ENCODE results near the gene TMPO.
"Not testable (repeated sequence)": the region's sequence is repeated elsewhere in the genome, so short reads cannot be mapped to it uniquely, and the experiment has no call there.

The TMPO gene

DNA sequence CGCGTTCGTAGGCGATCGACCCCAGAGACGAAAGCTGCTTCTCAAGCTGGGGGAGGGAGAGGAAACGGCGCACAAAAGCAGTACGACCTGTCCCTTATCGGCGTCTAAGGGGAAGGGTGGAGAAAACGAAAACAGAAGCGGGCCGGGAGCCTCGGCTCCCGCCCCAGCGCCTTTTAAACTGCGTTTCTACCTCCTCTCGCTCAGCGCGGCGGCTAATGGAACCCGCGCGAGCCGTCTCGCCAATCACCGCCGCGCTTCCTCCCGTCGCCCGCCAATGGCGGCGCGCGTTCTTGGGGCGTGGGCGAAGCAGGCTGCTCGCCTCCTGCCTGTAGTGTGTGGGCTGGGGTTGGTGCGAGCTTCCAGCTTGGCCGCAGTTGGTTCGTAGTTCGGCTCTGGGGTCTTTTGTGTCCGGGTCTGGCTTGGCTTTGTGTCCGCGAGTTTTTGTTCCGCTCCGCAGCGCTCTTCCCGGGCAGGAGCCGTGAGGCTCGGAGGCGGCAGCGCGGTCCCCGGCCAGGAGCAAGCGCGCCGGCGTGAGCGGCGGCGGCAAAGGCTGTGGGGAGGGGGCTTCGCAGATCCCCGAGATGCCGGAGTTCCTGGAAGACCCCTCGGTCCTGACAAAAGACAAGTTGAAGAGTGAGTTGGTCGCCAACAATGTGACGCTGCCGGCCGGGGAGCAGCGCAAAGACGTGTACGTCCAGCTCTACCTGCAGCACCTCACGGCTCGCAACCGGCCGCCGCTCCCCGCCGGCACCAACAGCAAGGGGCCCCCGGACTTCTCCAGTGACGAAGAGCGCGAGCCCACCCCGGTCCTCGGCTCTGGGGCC, at the start of gene TMPO:
Gene TMPO, plus strand, starts transcription at position 304 of the 824 bp plus-strand sequence. Its CDS starts 278 bp downstream, at position 582.
- intact Hi-C loops (cut with DNase I) = loop anchor here (1.0 to 10.0 kb wide), 4 partner anchors 11 to 129 kb away; partner anchors contain the start of genes APAF1 and IKBIP
- DNase-seq = peak; percentile 80 to 98 (median 88)

DNA sequence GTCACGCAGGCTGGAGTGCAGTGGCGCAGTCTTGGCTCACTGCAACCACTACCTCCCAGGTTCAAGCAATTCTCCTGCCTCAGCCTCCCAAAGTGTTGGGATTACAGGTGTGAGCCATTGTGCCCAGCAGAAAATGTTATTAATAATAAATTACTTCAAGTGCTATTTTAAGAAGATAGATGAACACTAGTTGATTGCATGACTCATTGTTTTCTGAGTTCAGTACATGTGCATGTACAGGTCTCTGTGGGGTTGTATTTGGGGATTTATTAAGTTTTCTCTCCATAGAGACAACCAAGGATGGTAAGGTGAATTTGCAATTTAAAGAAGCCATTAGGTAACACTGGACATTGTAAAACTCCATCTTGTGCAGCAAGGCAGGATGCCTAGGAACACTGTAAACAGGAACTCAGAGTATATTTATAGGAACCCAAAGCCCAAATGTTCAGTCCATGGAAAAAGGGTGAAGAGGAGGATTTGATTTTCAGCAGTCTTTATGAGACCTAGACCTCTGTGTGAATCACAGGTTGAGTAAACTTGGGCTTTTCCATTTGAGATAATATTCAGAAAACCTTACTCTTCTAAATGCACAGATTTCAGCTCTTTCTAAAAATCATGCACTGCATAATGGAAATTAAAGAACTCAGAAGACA, 49.3 kb upstream of the TMPO start:
- intact Hi-C loops (cut with DNase I) = no loop called here
- DNase-seq = no peak

DNA sequence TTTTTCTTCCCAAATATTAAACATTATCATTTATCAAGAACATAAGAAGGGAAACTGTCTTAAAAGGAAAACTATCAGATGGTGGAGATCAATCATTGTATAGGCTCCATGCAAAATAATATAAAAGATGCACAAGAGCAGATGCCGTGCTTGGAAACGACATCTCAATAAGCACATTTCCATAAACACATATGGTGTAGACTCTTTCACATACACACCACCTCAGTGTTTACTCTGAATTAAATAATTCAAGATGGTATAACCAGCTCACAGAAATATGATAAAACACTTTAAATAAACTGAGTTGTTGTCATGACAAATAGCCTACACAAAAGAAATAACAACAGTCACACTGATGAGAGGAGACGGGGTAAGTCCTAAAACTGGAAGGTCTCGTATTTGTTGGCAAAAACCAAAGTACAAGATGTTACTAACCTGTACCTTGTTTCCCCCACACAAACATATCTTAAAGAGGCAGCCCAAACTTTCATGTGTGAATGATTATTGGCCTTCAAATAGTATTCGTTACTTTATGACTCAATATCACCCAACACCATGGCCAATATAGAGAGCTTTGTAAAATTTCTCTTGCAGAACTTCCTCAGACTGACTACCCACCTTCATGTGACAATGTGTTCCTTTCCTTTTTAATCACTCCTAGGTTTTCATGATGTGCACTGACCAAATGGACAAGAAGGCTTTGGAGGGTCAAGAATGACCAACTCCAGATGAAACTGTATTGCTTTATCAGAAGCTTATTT, 48.6 kb upstream of the TMPO start:
- no peak for DNase-seq
- intact Hi-C loops (cut with DNase I) = no loop called here

DNA sequence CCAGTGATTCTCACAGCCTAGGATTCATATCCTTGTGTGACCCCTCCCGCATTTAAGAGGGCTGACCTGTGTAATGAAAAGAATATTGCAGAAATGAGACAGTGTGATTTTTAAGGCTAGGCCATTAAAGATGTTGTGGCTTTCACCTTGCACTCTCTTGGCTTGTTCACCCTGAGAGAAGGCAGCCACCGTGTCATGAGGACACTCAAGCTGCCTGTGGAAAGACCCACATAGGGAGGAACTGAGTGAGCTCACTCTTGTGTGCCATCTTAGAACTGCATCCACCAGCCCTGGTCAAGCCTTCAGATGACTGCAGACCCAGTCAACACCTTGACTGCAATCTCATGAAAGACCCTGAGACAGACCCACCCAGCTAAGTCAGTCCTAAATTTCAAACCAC, 46.3 kb upstream of the TMPO start:
- intact Hi-C loops (cut with DNase I) = no loop called here
- DNase-seq = no peak

- intact Hi-C loops (cut with DNase I) = no loop called here
- no peak for DNase-seq
Observed at GRCh38 chr12:98470469-98471082, 44.8 kb upstream of the TMPO start.

- DNase-seq = no peak
- intact Hi-C loops (cut with DNase I) = no loop called here
Observed at GRCh38 chr12:98471085-98471484, 44.3 kb upstream of the TMPO start.

DNA sequence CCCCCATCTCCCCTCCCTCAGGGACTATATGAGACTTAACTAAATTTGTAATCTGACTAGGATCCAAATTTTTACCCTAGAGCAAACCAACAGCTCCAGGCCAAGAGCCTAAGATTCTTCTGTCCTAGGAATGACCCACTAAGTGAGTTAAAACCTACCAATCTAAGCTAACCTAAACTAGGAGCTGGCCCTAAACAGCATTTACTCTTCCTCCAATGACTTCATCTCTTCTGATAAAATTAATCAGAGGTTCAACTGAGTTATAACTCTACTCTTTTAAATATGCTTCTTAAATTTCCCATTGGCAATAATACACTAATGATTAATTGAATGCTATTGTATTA, 39.9 kb upstream of the TMPO start:
- DNase-seq = no peak
- intact Hi-C loops (cut with DNase I) = no loop called here

GRCh38 chr12:98478606-98479005, 36.8 kb upstream of the TMPO start:
- intact Hi-C loops (cut with DNase I) = no loop called here
- DNase-seq = no peak

GRCh38 chr12:98483621-98484503, 31.5 kb upstream of the TMPO start:
- no peak for DNase-seq
- intact Hi-C loops (cut with DNase I) = no loop called here

DNA sequence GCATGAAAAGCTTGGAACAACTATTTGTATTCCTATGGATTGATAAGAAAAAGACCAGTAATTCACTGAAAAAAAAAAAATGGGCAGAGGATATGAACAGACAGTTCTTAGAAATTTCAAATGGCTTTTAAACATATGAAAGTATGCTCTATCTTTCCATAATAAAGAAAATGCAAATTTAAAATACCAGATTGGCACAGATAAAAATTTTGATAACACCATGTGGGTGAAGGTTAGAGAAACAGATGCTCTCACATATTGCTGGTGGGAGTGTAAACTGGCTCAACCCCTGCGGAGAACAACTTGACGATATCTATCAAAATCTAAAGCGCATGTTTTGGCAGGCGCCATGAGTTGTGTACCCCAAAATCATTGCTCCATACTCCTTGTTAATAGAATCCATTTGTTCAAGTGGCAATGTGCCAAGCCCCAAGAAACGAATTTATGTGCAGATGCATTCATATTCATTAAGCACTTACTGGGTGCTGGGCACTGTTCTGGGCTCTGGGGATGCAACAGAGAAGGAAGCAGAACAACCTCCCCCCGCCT, 29.5 kb upstream of the TMPO start:
- intact Hi-C loops (cut with DNase I) = no loop called here
- no peak for DNase-seq

GRCh38 chr12:98488416-98488815, 27.0 kb upstream of the TMPO start:
- intact Hi-C loops (cut with DNase I); DNase-seq: not testable (repeated sequence)

DNA sequence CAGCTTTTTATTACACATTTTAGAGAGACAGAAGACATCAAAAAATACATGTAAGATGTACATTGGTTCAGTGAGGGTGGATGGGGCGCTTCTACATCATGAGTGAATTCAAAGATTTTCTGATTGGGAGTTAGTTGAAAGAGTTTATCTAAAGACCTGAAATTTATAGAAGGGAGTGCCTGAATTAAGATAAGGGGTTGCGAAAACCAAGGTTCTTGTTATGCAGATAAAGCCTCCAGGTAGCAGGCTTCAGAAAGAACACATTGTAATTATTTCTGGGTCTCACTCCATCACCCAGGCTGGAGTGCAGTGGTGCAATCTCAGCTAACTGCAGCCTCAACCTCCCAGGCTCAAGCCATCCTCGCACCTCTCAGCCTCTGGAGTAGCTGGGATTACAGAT, 26.2 kb upstream of the TMPO start:
- no peak for DNase-seq
- intact Hi-C loops (cut with DNase I) = no loop called here

DNA sequence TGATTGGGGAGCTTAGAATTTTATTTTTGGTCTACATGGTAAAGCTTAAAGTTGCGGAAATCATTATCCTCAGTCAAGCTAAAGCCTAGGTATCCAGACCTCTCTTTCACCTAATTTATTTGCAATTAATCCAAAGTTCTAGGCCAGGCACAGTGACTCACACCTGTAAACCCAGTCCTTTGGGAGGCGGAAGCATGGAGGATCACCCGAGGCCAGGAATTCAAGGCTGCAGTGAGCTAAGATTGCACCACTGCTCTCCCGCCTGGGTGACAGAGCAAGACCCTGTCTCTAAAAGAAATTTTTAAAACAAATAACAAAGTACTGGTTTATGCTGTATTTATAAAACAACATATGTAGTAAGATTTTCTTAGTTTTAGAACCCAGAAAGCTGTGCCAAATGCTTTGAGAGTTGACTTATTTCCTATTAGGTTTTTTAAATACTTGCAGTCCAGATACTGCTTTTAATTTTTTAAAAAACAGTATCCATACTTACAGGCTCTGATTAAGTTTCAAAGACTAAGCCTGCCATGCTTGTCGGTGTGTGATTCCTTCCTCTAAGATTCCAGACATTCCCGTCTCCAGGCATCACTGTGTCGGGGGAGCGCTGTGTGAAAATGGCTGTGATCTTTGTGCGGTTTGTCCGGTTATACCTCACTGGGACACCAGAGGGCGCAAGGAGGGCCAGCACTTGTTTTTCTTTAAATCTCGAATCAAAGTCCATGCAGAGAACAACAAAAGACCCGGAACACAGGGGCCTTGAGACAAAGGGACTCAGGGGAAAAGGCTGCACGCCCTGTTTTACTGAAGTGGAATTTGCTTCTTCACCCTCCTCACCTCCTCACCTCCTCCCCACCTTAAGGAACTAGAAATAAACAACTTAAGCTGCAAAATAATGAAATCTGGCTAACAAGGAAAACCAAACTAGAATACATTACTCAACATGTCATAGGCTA, 24.6 kb upstream of the TMPO start:
- intact Hi-C loops (cut with DNase I) = loop anchor here (1.0 kb wide), 1 partner anchor 25 kb away; the partner anchor contains the start of gene TMPO
- peak; percentile 73 to 97 (median 88) for DNase-seq

- intact Hi-C loops (cut with DNase I) = no loop called here
- DNase-seq = no peak
Observed at GRCh38 chr12:98492580-98493140, 22.7 kb upstream of the TMPO start.

- DNase-seq = peak in 1 of 10 donors; percentile 29
- intact Hi-C loops (cut with DNase I) = loop anchor here (5.0 kb wide), 1 partner anchor 91 kb away; the partner anchor contains the start of gene SLC25A3
Observed at GRCh38 chr12:98501266-98501629, 14.1 kb upstream of the TMPO start.

- peak; percentile 78 to 97 (median 84) for DNase-seq
- intact Hi-C loops (cut with DNase I) = loop anchor here (5.0 kb wide), 1 partner anchor 89 kb away; the partner anchor contains the start of gene SLC25A3
Observed at GRCh38 chr12:98503342-98503591, 12.1 kb upstream of the TMPO start.

DNA sequence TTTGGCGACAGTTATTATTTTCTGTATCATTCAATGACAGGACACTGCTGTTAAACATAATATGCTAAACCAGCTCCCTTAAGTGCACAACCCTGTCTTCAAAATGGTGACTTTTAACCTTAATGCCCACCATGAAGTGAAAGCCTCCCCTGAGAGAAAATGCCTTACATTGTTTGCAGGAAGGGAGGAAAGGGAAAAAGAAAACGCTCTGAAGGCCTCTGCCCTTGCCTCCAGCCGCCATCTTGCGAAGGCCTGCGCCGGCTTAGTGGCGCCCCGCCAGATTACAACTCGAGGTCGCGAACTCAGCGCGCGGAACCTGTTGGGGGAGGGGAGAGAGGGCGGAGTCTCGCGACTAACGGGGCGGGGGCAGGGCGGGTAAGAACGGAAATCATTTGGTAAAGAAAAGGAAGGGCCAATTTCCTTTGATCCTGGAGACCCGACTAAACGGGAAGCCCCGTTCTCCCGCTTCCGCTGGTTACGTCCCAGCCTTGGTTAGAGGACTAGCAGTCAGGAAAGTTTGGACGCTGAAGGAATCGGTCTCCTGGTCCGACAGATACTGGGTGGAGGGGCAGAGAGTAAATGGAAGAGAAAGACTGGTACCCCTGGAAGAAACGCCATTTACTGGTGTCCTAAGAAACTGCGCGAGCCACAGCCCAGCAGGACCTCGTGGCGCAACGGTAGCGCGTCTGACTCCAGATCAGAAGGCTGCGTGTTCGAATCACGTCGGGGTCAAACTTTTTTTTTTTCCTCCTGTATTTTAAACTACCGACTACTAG, 11.6 kb upstream of the TMPO start:
- intact Hi-C loops (cut with DNase I) = loop anchor here (1.0 to 5.0 kb wide), 2 partner anchors 12 to 89 kb away; partner anchors contain the start of genes SLC25A3 and TMPO
- peak; percentile 80 to 98 (median 85) for DNase-seq

DNA sequence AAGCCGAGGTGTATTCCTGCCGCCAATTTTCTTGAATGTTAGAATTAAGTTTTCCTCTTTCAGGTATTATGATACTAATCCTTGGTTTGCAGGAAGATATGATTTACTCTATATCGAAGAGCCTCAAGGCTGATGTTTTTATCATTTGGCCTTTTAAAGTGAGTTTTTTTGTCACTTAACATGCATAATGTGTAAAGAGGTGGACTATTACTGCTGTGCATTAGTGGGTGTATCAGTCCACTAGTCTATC, 11.1 kb upstream of the TMPO start:
- intact Hi-C loops (cut with DNase I) = loop anchor here (1.0 to 5.0 kb wide), 2 partner anchors 11 to 88 kb away; partner anchors contain the start of genes SLC25A3 and TMPO
- no peak for DNase-seq
